ENCODE results near the gene SLC7A7. TPM values are rescaled to one million over a fixed set of nuclear protein-coding genes. Genes with fewer than 3 reads are reported as not detected.
"Not testable (repeated sequence)": the region's sequence is repeated elsewhere in the genome, so short reads cannot be mapped to it uniquely, and the experiment has no call there.

SLC7A7 gene
- total RNA-seq, 1 donor from 2014 or later: 7.4 TPM

GRCh38 chr14:22808388-22809209 is 6.6 kb downstream of the SLC7A7 start:
- no peaks in the 10 kb centered on the region for H3K9me3 ChIP-seq
- no peak for TF ChIP-seq CTCF (IDR thresholded peaks at IDR 0.05)
- no peak for TF ChIP-seq POLR2AphosphoS5 (IDR thresholded peaks at IDR 0.05; ENCODE audit: insufficient read depth in 1 of 2, low read depth in 1 of 2)
- TF ChIP-seq POLR2A (IDR thresholded peaks at IDR 0.05): no peak
- no peaks in the 10 kb centered on the region for H3K27me3 ChIP-seq
- H3K27ac ChIP-seq: no peak overlapping the region
- no peaks in the 10 kb centered on the region for H3K4me1 ChIP-seq
- intact Hi-C loops (cut with DNase I): no loop called here
- H3K36me3 ChIP-seq: no peaks in the 10 kb centered on the region
- H3K4me3 ChIP-seq: no peak overlapping the region
- DNase-seq (ENCODE audit: extremely low spot score in 2 of 2): no peak

GRCh38 chr14:22807432-22808087 is 7.7 kb downstream of the SLC7A7 start:
- H3K36me3 ChIP-seq: no peaks in the 10 kb centered on the region
- no peaks in the 10 kb centered on the region for H3K4me1 ChIP-seq
- no peak for DNase-seq (ENCODE audit: extremely low spot score in 2 of 2)
- H3K4me3 ChIP-seq: no peak overlapping the region
- intact Hi-C loops (cut with DNase I): no loop called here
- TF ChIP-seq CTCF (IDR thresholded peaks at IDR 0.05): no peak
- TF ChIP-seq POLR2AphosphoS5 (IDR thresholded peaks at IDR 0.05; ENCODE audit: insufficient read depth in 1 of 2, low read depth in 1 of 2): no peak
- no peak for TF ChIP-seq POLR2A (IDR thresholded peaks at IDR 0.05)
- H3K9me3 ChIP-seq: no peaks in the 10 kb centered on the region
- H3K27ac ChIP-seq: no peak overlapping the region
- no peaks in the 10 kb centered on the region for H3K27me3 ChIP-seq

GRCh38 chr14:22805235-22805634 is 10.0 kb downstream of the SLC7A7 start:
- H3K27ac ChIP-seq; H3K36me3 ChIP-seq; intact Hi-C loops (cut with DNase I); H3K4me1 ChIP-seq; H3K27me3 ChIP-seq; H3K9me3 ChIP-seq; H3K4me3 ChIP-seq; DNase-seq (ENCODE audit: extremely low spot score in 2 of 2): not testable (repeated sequence)

GRCh38 chr14:22803687-22803974 is 11.6 kb downstream of the SLC7A7 start:
- TF ChIP-seq CTCF (IDR thresholded peaks at IDR 0.05) (no peak), POLR2A (IDR thresholded peaks at IDR 0.05) (no peak), POLR2AphosphoS5 (IDR thresholded peaks at IDR 0.05; ENCODE audit: insufficient read depth in 1 of 2, low read depth in 1 of 2) (no peak)
- Histone ChIP-seq H3K9me3 (no peaks in the 10 kb centered on the region), H3K27me3 (no peaks in the 10 kb centered on the region), H3K4me3 (no peak overlapping the region), H3K36me3 (no peaks in the 10 kb centered on the region), H3K27ac (no peak overlapping the region), H3K4me1 (no peaks in the 10 kb centered on the region)
- no peak for DNase-seq (ENCODE audit: extremely low spot score in 2 of 2)
- intact Hi-C loops (cut with DNase I): no loop called here

GRCh38 chr14:22802860-22803686 is 12.2 kb downstream of the SLC7A7 start:
- Histone ChIP-seq H3K9me3 (no peaks in the 10 kb centered on the region), H3K4me1 (no peaks in the 10 kb centered on the region), H3K27ac (no peak overlapping the region), H3K36me3 (no peaks in the 10 kb centered on the region), H3K27me3 (no peaks in the 10 kb centered on the region), H3K4me3 (no peak overlapping the region)
- intact Hi-C loops (cut with DNase I): no loop called here
- TF ChIP-seq POLR2AphosphoS5 (IDR thresholded peaks at IDR 0.05; ENCODE audit: insufficient read depth in 1 of 2, low read depth in 1 of 2) (no peak), CTCF (IDR thresholded peaks at IDR 0.05) (no peak), POLR2A (IDR thresholded peaks at IDR 0.05) (no peak)
- no peak for DNase-seq (ENCODE audit: extremely low spot score in 2 of 2)
